Measurements from ENCODE around the gene SHROOM3.

SHROOM3 gene

GRCh38 chr4:76570141-76570973 lies 135.3 kb downstream of the SHROOM3 start:
- no peak for DNase-seq (ENCODE audit: low read depth)
- no peak overlapping the region for H3K4me3 ChIP-seq (ENCODE audit: low read depth, low read length)
- no peak for TF ChIP-seq MYC (IDR thresholded peaks at IDR 0.05; ENCODE audit: low read depth, low read length)
- no peak for TF ChIP-seq CTCF (IDR thresholded peaks at IDR 0.05; ENCODE audit: low read depth, low read length)
- no peak for TF ChIP-seq MAX (IDR thresholded peaks at IDR 0.05; ENCODE audit: low read depth, low read length)
- TF ChIP-seq POLR2A (IDR thresholded peaks at IDR 0.05; ENCODE audit: extremely low read depth, insufficient read length): no peak

GRCh38 chr4:76571274-76571673 lies 136.2 kb downstream of the SHROOM3 start:
- no peak for TF ChIP-seq POLR2A (IDR thresholded peaks at IDR 0.05; ENCODE audit: extremely low read depth, insufficient read length)
- no peak for TF ChIP-seq MYC (IDR thresholded peaks at IDR 0.05; ENCODE audit: low read depth, low read length)
- no peak for TF ChIP-seq CTCF (IDR thresholded peaks at IDR 0.05; ENCODE audit: low read depth, low read length)
- no peak for TF ChIP-seq MAX (IDR thresholded peaks at IDR 0.05; ENCODE audit: low read depth, low read length)
- H3K4me3 ChIP-seq (ENCODE audit: low read depth, low read length): no peak overlapping the region
- no peak for DNase-seq (ENCODE audit: low read depth)

GRCh38 chr4:76572224-76572623 lies 137.2 kb downstream of the SHROOM3 start:
- DNase-seq (ENCODE audit: low read depth): no peak
- no peak for TF ChIP-seq CTCF (IDR thresholded peaks at IDR 0.05; ENCODE audit: low read depth, low read length)
- TF ChIP-seq MYC (IDR thresholded peaks at IDR 0.05; ENCODE audit: low read depth, low read length): no peak
- no peak for TF ChIP-seq POLR2A (IDR thresholded peaks at IDR 0.05; ENCODE audit: extremely low read depth, insufficient read length)
- no peak for TF ChIP-seq MAX (IDR thresholded peaks at IDR 0.05; ENCODE audit: low read depth, low read length)
- no peak overlapping the region for H3K4me3 ChIP-seq (ENCODE audit: low read depth, low read length)

- no peak for TF ChIP-seq POLR2A (IDR thresholded peaks at IDR 0.05; ENCODE audit: extremely low read depth, insufficient read length)
- TF ChIP-seq CTCF (IDR thresholded peaks at IDR 0.05; ENCODE audit: low read depth, low read length): no peak
- TF ChIP-seq MYC (IDR thresholded peaks at IDR 0.05; ENCODE audit: low read depth, low read length): no peak
- H3K4me3 ChIP-seq (ENCODE audit: low read depth, low read length): no peak overlapping the region
- DNase-seq (ENCODE audit: low read depth): no peak
Measured at GRCh38 chr4:76576824-76577223, 141.8 kb downstream of the SHROOM3 start.

GRCh38 chr4:76578002-76578560 lies 143.1 kb downstream of the SHROOM3 start:
- DNase-seq (ENCODE audit: low read depth): no peak
- no peak overlapping the region for H3K4me3 ChIP-seq (ENCODE audit: low read depth, low read length)
- TF ChIP-seq CTCF (IDR thresholded peaks at IDR 0.05; ENCODE audit: low read depth, low read length) (no peak), MAX (IDR thresholded peaks at IDR 0.05; ENCODE audit: low read depth, low read length) (no peak)

All from NB4 (cell line).